Activated naive CD4-positive, alpha-beta T cell treated with anti-CD3 and anti-CD28 coated beads, Interleukin-2, amount 50 U/mL, for 24 hours (primary cell): Measurements from ENCODE around the gene SLC23A1.

Experiments
- H3K27ac Mint-ChIP-seq: one replicate; pipeline ENCODE4 v1.8.0; 2021; ENCODE audit warnings: mild to moderate bottlenecking, mixed read lengths
- H3K27me3 Mint-ChIP-seq: one replicate; pipeline ENCODE4 v1.8.0; 2021; ENCODE audit warnings: mixed read lengths
- H3K36me3 Mint-ChIP-seq: one replicate; pipeline ENCODE4 v1.8.0; 2021; ENCODE audit warnings: mixed read lengths
- H3K4me1 Mint-ChIP-seq: one replicate; pipeline ENCODE4 v1.8.0; 2021; ENCODE audit warnings: mixed read lengths
- H3K4me3 Mint-ChIP-seq: one replicate; pipeline ENCODE4 v1.8.0; 2021; ENCODE audit warnings: mild to moderate bottlenecking, mixed read lengths
- H3K9me3 Mint-ChIP-seq: one replicate; pipeline ENCODE4 v1.8.0; 2021; ENCODE audit warnings: mixed read lengths

The SLC23A1 gene

GRCh38 chr5:139340051-139340450 is 43.0 kb downstream of the SLC23A1 start:
- peak overlapping the region; percentile 26 for H3K4me3 Mint-ChIP-seq
- H3K4me1 Mint-ChIP-seq, result peaks cover 58% of the 10 kb centered on the region
- peaks cover 6% of the 10 kb centered on the region for H3K36me3 Mint-ChIP-seq
- H3K27ac Mint-ChIP-seq, result no peak overlapping the region
- no peaks in the 10 kb centered on the region for H3K9me3 Mint-ChIP-seq
- no peaks in the 10 kb centered on the region for H3K27me3 Mint-ChIP-seq

- peaks cover 4% of the 10 kb centered on the region for H3K36me3 Mint-ChIP-seq
- no peaks in the 10 kb centered on the region for H3K9me3 Mint-ChIP-seq
- no peak overlapping the region for H3K4me3 Mint-ChIP-seq
- H3K4me1 Mint-ChIP-seq, result peaks cover 26% of the 10 kb centered on the region
- H3K27ac Mint-ChIP-seq, result peak overlapping the region; percentile 23
- no peaks in the 10 kb centered on the region for H3K27me3 Mint-ChIP-seq
Measured at GRCh38 chr5:139335811-139336210, 47.3 kb downstream of the SLC23A1 start.
